M059J (cell line): ENCODE data around the gene PTPRZ1. TPM values are rescaled to one million over a fixed set of nuclear protein-coding genes. Genes with fewer than 3 reads are reported as not detected.

Experiments used
- DNase-seq: peaks from one replicate; pipeline ENCODE4 v3.0.0-alpha.2; 2012; ENCODE audit warnings: low read depth
- total RNA-seq: library from RNA; depleted of rRNA; stranded (reverse); fragments of >200 nt; shearing (Covaris generic); gene quantifications from 2 replicates; pipeline ENCODE4 v1.2.3, GENCODE V29; 2014

PTPRZ1 gene
- total RNA-seq, 1 experiment from 2014 or later = not detected

DNA sequence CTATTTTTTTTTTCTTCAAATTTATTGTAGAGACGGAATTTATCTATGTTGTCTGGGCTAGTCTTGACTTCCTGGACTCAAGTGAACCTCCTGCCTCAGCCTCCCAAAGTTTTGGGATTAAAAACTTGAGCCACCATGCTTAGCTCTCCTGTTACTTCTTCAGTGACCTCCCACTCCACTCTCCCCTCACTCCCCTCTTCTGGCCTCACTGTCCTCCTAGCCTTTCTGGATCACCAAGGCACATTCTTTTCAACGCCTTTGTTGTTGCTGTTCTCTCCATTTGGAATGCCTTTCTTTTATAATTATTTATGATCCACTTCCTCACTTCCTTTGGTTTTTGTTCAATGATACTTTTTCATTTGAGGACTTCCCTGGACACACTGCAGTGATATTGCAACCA is 17.9 kb downstream of the PTPRZ1 start:
- DNase-seq = no peak

GRCh38 chr7:121891731-121892130 is 18.8 kb downstream of the PTPRZ1 start:
- no peak for DNase-seq

DNA sequence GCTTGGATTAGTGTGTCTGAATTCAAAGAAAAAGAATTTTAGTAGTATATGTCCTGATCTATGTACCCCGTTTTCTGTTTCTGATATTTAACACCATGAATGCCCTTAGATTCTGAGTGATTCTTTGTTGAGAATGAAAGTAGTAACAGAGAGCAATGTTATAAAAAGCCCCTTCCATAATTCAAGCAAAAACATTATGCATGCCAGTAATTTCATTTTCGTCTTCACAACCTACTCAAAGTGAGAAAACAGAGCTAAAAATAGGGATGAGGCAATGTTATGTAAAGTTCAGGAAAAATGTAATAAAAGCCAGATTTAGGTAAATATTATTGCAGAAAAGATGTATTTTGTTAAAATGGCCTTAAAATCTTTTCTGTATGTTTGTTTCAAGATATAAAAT is 28.1 kb downstream of the PTPRZ1 start:
- no peak for DNase-seq

DNA sequence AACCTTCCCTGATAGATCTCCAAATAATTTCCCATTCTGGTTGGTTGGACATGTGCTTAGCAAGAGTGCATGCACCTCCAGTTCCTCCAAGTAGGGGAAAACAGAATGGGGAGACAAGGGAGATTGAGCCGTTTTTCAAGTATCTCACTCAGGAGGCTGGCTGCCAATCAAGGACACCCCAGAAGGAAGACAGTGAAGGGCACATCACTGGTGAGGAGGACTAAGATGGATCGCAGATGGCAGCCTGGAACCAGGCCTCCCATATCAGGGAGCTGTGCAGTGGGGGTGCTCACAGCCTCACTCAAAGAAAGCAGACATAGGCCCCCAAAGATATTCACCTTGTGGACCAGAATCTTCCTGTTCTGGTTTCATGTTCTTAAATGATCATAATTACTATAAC is 31.2 kb downstream of the PTPRZ1 start:
- no peak for DNase-seq

DNA sequence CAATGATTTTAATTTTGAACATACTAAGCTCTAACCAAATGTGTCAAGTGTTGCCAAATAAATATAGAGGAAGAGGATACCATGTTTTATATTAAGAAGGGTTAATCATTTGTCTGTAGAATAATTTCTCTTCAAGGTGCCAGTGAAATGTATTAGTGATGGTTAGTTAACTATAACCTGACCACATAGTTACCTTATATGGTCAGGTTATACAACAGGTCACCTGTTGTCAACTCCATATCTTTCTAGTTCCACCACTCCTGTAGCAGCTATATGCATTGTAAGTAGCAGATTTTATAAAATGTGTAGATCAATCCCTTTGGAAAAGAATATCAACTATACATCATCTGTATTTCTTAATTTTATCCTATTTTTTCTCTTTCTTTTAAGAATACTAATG is 35.1 kb downstream of the PTPRZ1 start:
- no peak for DNase-seq

GRCh38 chr7:121909716-121910345 is 36.9 kb downstream of the PTPRZ1 start:
- DNase-seq = no peak

- DNase-seq = no peak
Measured at GRCh38 chr7:121913947-121914675, 41.1 kb downstream of the PTPRZ1 start.

DNA sequence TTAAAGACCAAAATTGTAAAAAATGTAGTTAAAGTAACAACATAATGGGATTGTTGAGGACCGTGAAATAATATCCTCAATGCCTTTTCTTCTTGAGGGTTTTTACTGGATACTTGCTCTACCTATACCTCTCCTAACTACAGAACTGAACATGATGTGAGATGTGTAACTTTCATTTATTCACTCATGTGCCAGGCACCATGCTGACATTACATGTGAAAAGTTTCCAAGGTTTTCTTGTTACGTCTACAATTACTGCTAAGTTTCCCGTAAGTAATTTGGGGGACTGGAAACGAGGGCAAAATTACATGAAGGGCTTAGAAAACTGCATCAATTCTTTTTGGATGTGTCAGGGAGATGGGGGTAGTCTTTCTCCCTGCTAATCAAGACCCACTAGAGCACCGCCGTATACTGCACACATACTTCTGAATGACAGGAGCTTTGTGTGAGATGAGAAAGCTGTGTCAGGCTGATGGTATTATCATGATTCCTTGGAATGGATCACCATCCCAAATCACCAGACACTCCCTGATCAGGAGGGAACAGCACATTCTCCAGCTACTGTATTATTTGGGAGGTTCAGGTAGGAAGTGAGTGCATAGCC is 41.8 kb downstream of the PTPRZ1 start:
- no peak for DNase-seq

DNA sequence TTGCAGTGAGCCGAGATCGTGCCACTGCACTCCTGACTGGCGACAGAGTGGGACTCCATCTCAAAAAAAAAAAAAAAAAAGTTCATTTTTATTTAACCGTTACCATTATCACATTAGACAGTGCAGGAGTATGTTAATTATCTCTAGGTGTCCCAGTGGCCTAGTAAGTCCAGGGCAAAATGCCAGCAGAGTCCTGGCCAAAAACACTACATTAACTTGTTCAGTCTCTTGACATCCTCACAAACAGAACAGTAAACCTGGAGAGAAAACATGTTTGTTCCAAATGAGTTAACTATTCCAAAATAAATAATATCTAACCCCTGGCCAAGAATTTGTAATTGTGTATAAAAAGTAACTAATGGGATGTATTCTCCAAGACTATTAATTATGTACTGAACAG is 43.2 kb downstream of the PTPRZ1 start:
- DNase-seq = no peak

DNA sequence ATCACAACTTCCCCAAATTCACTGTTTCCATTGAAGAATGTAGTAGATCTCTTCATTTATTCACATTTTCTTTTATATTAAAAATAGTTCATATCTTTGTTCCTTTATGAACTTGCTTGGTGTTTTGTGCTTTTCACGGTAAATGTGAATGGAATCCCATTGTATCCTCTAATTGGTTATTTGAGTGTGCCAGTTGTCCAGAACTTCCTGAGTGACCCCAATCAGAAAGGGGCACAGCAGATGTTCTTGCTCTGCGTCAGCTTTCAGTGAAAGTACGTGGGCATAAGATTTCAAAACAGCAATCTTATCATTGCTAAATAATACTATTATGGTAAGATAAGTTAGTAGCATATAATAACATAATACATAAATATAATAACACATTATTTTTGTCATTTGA is 47.0 kb downstream of the PTPRZ1 start:
- no peak for DNase-seq

DNA sequence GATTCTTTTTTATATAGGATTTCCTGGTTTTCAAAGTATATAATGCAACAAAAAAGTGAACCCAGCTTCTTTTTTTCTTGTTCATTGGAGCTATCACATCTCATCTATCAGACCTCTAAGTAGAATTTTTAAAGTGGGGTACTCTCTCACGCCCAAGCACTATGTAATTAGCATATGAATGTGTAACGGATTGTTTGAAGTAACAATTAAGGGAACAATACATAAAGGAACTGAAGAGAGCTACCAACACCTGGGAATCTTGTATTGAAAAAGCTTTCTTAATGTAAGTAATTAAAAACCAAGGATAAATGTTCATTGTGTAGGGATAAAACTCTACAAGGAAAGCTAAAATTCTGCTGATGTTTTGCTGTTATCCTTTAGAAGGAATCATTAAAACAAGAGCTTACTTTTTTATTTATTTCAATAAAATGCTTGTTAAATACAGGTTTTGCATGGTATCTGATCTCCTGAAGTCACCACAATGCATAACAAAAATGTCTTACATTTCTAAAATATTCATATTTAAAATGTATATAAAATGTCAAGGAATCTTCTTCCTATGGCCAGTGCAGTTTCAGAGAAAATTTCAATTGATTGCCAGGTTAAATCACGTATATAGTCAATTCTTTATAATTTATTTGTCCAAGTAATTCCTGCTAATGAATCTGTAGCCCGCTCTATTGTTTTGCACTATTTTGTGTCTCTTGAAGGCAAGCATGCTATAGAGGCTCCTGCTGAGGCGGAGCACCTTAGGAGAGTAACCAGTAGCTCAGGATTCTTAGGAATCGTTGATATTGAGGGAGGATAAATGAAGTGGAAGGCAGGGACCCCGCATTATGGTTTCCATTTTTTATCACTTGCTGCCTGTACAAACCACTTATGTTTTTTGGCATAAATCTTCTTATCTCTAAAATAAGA is 51.6 kb downstream of the PTPRZ1 start:
- no peak for DNase-seq

- DNase-seq = no peak
Measured at GRCh38 chr7:121931149-121931902, 58.4 kb downstream of the PTPRZ1 start.

GRCh38 chr7:121932768-121933167 is 59.8 kb downstream of the PTPRZ1 start:
- DNase-seq = no peak

DNA sequence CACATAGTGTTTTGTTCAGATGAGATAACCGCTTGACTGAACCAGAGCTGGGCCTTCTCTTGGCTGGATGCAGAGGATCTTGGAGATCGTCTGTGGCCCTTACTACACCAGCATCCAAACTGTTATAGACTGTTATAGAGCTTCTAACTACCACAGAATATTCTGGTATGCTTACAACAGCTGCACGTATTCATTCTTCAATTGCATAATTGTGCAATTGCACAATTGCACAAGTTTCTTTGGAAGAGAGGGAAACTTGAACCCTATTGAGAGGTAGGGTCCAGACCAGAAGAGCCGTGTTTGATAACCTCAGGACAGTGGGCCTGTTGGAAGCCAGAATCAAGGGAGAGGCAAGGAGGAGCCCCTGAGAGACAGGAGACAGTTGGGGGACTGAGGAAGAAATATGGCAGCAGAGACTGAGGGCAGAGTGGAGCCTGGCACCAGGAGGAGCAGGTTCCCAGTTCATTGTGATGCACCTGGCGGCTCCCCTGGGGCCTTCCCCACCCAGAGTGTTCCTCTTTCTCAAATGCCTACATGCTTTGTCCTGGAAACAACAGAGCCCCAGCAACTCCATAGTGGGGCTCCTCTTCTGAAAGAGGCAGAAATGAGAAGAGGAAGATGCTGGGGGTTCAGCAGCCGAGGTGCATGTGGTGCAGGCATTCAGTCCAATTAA is 64.1 kb downstream of the PTPRZ1 start:
- DNase-seq = no peak

DNA sequence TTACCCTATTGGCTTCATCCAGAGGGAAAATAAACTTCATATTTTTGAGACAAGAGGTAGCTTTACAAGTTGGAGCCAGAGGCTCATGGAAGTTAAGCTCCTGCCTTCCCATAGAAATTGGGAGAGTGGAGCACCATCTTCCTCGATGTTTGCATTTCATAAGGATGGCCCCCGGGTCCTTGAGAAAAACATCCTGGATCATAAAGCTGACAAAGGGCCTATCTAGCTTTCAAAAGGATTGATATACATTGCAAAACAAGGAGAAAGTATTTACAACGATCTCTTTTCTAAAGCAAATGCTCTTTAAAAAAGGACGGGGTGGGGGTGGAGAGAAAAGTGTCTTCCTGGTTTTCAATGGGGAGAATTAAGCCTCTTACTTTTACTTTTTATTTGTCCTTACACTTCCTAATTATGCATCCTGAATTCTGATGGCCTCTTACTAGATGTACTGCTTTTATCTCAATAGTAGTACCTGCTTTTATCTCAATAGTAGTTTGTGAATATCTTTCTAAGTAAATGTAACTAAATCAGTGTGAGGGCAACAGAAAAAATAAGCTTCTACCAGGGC is 65.6 kb downstream of the PTPRZ1 start:
- no peak for DNase-seq

- DNase-seq = no peak
Measured at GRCh38 chr7:121940918-121941317, 68.0 kb downstream of the PTPRZ1 start.

DNA sequence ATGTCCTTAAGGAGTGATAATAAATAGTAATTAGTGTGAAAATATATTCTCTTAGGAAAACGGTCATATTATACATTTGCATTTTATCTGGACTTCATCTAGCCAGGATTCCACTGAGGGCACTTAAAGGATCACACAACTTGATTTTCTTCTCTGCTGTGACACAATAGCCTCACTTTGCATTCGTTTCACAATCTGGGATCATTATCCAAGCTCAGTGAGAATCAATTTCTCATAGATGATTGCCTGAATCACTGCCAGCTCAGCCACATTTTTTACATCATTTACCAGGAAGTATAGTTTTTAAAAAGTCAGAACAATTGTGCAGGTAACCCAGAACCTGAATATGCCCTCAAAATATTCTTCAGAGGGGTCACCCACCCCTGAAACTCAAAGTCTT is 68.9 kb downstream of the PTPRZ1 start:
- no peak for DNase-seq

GRCh38 chr7:121945066-121945465 is 72.1 kb downstream of the PTPRZ1 start:
- DNase-seq = no peak

DNA sequence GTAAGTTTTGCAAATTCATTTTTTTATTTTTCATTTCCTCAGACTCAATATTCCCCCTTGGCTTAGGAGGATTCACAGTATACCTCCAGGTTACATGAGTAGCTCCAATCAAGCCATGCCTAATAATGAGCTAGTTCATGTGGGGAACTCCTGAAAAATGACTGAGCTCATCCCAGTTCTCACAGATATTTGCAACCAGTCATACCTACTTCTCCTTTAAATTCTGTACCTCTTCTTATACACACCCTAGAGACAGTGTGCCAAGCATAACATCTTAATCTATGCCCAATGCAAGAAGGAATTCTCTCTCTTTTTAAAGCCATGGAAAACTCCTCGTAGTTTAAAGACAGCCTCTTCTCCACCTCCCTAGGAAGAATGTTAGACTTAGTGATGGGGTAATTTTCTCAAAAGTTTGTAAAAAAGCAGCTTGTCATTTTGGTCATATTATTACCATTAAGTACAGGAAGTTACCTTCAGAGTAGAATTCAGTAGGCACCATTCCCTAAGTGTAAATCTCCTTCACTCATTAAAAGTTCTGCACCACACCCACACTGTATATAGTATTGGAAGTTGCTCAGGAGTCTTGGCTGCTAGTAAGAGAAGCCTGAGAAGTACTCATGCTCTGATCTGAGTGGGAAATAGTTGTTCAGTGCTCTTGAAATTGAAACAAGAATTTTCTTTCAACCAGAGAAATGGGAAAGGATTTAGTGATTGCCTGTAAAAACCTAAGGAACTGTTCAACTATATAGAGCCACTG is 72.7 kb downstream of the PTPRZ1 start:
- DNase-seq = no peak

DNA sequence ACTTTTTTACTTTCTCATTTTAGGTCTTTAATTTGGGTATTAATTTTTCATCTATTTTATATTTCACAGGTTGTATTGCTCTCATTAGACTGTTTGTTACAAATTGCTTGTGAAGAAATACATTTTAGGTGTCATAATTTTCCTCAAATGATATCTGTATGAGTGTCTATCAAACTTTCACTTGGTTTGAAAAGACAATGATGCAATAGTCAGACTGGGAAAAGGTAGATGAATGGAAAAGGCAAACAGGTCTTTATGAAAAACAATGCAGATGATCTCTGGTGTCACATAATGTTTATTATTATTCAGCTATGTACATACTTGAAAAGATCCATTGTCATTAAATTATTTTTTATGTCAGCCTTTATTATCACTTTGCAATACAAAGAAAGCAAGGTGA is 80.2 kb downstream of the PTPRZ1 start:
- DNase-seq = no peak
